Panc1 (cell line): ENCODE measurements around the gene COTL1.

Source experiments
- POLR2AphosphoS5 ChIP-seq: IDR thresholded peaks from 2 replicates; pipeline ENCODE4 v1.6.1; 2012; ENCODE audit warnings: mild to moderate bottlenecking, low read depth, low read length, moderate library complexity
- SIN3A ChIP-seq: IDR thresholded peaks from 2 replicates; pipeline ENCODE4 v1.6.1; 2012; ENCODE audit warnings: low read depth, mild to moderate bottlenecking, low read length, moderate library complexity, borderline replicate concordance; ENCODE audit not compliant: insufficient read depth
- TF ChIP-seq, protein P1 (sequence below): fragments of 450-650 bp; IDR thresholded peaks from 2 replicates; pipeline ENCODE4 v1.5.1; 2017; ENCODE audit warnings: mild to moderate bottlenecking
- TF ChIP-seq, protein P2 (sequence below), 2 experiments: IDR thresholded peaks; 2 replicates each; pipeline ENCODE4 v1.6.1; 2011 to 2012; ENCODE audit warnings: low read depth in 2 of 2, control low read depth in 1 of 2, low read length in 1 of 2, mild to moderate bottlenecking in 1 of 2, moderate library complexity in 1 of 2; ENCODE audit not compliant: insufficient read depth in 1 of 2

DNA sequence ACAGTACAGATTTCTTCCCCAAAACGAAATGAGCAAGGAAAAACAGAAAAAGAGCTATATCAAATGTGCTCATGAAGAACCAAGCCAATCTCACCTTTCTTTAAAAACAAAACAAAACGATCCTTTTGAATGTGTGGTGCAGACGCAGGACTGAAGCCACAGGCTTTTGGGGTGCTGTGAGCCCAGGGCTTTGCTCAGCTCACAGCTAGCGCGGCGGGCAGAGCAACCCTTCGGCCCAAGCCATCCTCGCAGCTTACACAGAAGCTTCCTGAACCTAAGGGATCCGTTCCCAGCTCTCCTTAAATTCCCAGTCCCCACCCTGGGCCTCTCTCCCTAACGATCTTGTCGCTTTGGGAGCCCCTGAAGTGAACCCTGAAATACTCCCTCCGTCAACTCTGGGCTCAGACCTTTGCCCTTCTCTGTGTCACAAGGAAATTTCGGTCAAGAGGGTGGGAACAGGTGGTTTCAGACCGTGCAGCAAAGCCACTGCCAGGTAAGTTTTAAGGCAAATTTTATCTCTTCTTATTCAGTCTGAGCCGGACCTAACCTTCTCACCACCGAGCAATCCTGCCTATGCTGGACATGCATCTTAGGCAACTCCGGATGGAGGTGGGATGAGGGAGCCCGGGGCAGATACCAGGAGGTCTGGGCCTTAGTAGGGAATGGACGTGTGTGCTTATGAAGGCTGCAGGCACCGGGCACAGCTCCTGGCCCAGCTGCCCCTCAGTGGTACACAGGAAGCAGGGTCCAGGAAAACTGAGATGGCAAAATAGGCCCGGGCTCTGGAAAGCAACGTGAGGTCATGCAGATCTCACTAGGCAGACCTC lies 52.0 kb downstream of the COTL1 start:
- TF ChIP-seq, protein P1, sequence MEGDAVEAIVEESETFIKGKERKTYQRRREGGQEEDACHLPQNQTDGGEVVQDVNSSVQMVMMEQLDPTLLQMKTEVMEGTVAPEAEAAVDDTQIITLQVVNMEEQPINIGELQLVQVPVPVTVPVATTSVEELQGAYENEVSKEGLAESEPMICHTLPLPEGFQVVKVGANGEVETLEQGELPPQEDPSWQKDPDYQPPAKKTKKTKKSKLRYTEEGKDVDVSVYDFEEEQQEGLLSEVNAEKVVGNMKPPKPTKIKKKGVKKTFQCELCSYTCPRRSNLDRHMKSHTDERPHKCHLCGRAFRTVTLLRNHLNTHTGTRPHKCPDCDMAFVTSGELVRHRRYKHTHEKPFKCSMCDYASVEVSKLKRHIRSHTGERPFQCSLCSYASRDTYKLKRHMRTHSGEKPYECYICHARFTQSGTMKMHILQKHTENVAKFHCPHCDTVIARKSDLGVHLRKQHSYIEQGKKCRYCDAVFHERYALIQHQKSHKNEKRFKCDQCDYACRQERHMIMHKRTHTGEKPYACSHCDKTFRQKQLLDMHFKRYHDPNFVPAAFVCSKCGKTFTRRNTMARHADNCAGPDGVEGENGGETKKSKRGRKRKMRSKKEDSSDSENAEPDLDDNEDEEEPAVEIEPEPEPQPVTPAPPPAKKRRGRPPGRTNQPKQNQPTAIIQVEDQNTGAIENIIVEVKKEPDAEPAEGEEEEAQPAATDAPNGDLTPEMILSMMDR, result no peak
- TF ChIP-seq POLR2AphosphoS5, result no peak
- TF ChIP-seq, protein P2, sequence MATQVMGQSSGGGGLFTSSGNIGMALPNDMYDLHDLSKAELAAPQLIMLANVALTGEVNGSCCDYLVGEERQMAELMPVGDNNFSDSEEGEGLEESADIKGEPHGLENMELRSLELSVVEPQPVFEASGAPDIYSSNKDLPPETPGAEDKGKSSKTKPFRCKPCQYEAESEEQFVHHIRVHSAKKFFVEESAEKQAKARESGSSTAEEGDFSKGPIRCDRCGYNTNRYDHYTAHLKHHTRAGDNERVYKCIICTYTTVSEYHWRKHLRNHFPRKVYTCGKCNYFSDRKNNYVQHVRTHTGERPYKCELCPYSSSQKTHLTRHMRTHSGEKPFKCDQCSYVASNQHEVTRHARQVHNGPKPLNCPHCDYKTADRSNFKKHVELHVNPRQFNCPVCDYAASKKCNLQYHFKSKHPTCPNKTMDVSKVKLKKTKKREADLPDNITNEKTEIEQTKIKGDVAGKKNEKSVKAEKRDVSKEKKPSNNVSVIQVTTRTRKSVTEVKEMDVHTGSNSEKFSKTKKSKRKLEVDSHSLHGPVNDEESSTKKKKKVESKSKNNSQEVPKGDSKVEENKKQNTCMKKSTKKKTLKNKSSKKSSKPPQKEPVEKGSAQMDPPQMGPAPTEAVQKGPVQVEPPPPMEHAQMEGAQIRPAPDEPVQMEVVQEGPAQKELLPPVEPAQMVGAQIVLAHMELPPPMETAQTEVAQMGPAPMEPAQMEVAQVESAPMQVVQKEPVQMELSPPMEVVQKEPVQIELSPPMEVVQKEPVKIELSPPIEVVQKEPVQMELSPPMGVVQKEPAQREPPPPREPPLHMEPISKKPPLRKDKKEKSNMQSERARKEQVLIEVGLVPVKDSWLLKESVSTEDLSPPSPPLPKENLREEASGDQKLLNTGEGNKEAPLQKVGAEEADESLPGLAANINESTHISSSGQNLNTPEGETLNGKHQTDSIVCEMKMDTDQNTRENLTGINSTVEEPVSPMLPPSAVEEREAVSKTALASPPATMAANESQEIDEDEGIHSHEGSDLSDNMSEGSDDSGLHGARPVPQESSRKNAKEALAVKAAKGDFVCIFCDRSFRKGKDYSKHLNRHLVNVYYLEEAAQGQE (IDR thresholded peaks at IDR 0.05; ENCODE audit: insufficient read depth in 1 of 2, low read depth in 2 of 2, low read length in 1 of 2), result no peak
- TF ChIP-seq SIN3A, result no peak
